Inferior parietal cortex (tissue), 1 donor: ENCODE data around the gene TCEANC2.

ENCODE experiments used
- DNase-seq: peaks from one replicate; pipeline ENCODE4 v3.0.0-alpha.2; 2016; ENCODE audit errors: extremely low spot score

Gene TCEANC2

GRCh38 chr1:54114001-54114400, 60.6 kb downstream of the TCEANC2 start:
- DNase-seq: no peak

GRCh38 chr1:54114955-54115354, 61.5 kb downstream of the TCEANC2 start:
- DNase-seq: no peak

- no peak for DNase-seq
Measured at GRCh38 chr1:54115520-54115919, 62.1 kb downstream of the TCEANC2 start.

- DNase-seq: no peak
Measured at GRCh38 chr1:54117815-54118563, 64.6 kb downstream of the TCEANC2 start.

GRCh38 chr1:54118704-54119103, 65.3 kb downstream of the TCEANC2 start:
- DNase-seq: no peak

GRCh38 chr1:54120018-54120697, 66.8 kb downstream of the TCEANC2 start:
- DNase-seq: no peak

GRCh38 chr1:54120698-54121481, 67.5 kb downstream of the TCEANC2 start:
- DNase-seq: no peak

GRCh38 chr1:54121482-54122134, 68.2 kb downstream of the TCEANC2 start:
- peak; percentile 81 for DNase-seq

- no peak for DNase-seq
Measured at GRCh38 chr1:54122135-54122751, 68.8 kb downstream of the TCEANC2 start.

GRCh38 chr1:54122992-54123391, 69.6 kb downstream of the TCEANC2 start:
- DNase-seq: no peak

- DNase-seq: no peak
Measured at GRCh38 chr1:54124472-54124871, 71.1 kb downstream of the TCEANC2 start.

- no peak for DNase-seq
Measured at GRCh38 chr1:54124906-54125305, 71.5 kb downstream of the TCEANC2 start.

- DNase-seq: no peak
Measured at GRCh38 chr1:54125386-54126070, 72.1 kb downstream of the TCEANC2 start.

- no peak for DNase-seq
Measured at GRCh38 chr1:54126271-54126815, 72.9 kb downstream of the TCEANC2 start.

GRCh38 chr1:54127594-54128300, 74.3 kb downstream of the TCEANC2 start:
- no peak for DNase-seq

GRCh38 chr1:54129858-54130257, 76.5 kb downstream of the TCEANC2 start:
- DNase-seq: no peak

- no peak for DNase-seq
Measured at GRCh38 chr1:54131419-54131818, 78.0 kb downstream of the TCEANC2 start.

- no peak for DNase-seq
Measured at GRCh38 chr1:54132495-54132894, 79.1 kb downstream of the TCEANC2 start.

- no peak for DNase-seq
Measured at GRCh38 chr1:54134295-54134694, 80.9 kb downstream of the TCEANC2 start.
